HepG2 (cell line): Measurements from ENCODE around the gene ARFGAP1.

Source experiments
- NFIC ChIP-seq: IDR thresholded peaks from 2 replicates; pipeline ENCODE4 v1.6.1; 2012; ENCODE audit warnings: mild to moderate bottlenecking, low read length, inconsistent platforms
- REXO4 ChIP-seq: sonication (generic); formaldehyde crosslinking; IDR thresholded peaks from 2 replicates; pipeline ENCODE4 v1.8.0; 2022; ENCODE audit warnings: missing genetic modification reagents, mild to moderate bottlenecking, borderline replicate concordance
- SP2 ChIP-seq: sonication (generic); formaldehyde crosslinking; IDR thresholded peaks from 2 replicates; pipeline ENCODE4 v1.5.1; 2020; ENCODE audit warnings: mild to moderate bottlenecking, missing genetic modification reagents

- TF ChIP-seq NFIC (no peak), REXO4 (CRISPR knock-in tag) (no peak), SP2 (CRISPR knock-in tag) (no peak)
Observed at GRCh38 chr20:63249891-63250290, 22.7 kb upstream of the ARFGAP1 start.
